ENCODE data around the gene ADAMTS17.

DNA sequence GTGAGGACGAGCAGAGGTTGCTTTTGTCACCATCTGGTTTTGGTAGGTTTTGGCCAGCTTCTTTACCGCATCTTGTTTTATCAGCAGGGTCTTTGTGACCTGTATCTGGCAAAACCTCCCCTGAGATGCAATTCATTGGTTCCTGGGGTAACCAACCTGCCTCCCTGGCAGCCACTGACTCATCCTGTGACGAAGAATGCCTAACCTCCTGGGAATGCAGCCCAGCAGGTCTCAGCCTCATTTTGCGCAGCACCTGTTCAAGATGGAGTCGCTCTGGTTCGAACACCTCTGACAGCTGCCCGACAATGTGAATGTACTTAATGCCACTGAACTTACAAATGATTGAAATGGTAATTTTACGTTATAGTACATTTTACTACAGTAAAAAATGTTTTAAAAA is 6.8 kb upstream of the ADAMTS17 start:
- TF ChIP-seq, protein P1, sequence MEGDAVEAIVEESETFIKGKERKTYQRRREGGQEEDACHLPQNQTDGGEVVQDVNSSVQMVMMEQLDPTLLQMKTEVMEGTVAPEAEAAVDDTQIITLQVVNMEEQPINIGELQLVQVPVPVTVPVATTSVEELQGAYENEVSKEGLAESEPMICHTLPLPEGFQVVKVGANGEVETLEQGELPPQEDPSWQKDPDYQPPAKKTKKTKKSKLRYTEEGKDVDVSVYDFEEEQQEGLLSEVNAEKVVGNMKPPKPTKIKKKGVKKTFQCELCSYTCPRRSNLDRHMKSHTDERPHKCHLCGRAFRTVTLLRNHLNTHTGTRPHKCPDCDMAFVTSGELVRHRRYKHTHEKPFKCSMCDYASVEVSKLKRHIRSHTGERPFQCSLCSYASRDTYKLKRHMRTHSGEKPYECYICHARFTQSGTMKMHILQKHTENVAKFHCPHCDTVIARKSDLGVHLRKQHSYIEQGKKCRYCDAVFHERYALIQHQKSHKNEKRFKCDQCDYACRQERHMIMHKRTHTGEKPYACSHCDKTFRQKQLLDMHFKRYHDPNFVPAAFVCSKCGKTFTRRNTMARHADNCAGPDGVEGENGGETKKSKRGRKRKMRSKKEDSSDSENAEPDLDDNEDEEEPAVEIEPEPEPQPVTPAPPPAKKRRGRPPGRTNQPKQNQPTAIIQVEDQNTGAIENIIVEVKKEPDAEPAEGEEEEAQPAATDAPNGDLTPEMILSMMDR (IDR thresholded peaks at IDR 0.05), result no peak
- TF ChIP-seq EZH2 (IDR thresholded peaks at IDR 0.05) (no peak), EZH2phosphoT487 (IDR thresholded peaks at IDR 0.05) (no peak)

Measured in neural progenitor cell (in vitro differentiated cells).